ENCODE measurements around the gene SPEM1. TPM values are rescaled to one million over a fixed set of nuclear protein-coding genes. Genes with fewer than 3 reads are reported as not detected.
A peak's percentile ranks its signal among the peaks of the same experiment; 100 is the strongest.

The SPEM1 gene
- total RNA-seq, 1 experiment from 2014 or later: not detected

GRCh38 chr17:7393613-7394451 is 26.3 kb upstream of the SPEM1 start:
- no peak for DNase-seq
- H3K27me3 ChIP-seq: no peaks in the 10 kb centered on the region
- peak overlapping the region; percentile 67 for H3K4me3 ChIP-seq
- H3K9me3 ChIP-seq: no peaks in the 10 kb centered on the region
- no peaks in the 10 kb centered on the region for H3K36me3 ChIP-seq

- DNase-seq: peak; percentile 87
- H3K36me3 ChIP-seq: no peaks in the 10 kb centered on the region
- no peaks in the 10 kb centered on the region for H3K9me3 ChIP-seq
- H3K4me3 ChIP-seq: peak within 1 kb of the TSS; percentile 67
- H3K27me3 ChIP-seq: no peaks in the 10 kb centered on the region
Measured at GRCh38 chr17:7394452-7395191, 25.5 kb upstream of the SPEM1 start, which contains the start of gene PLSCR3. PLSCR3 (minus strand) TSS chr17:7394525; CDS start chr17:7394110, 415 bp downstream.

DNA sequence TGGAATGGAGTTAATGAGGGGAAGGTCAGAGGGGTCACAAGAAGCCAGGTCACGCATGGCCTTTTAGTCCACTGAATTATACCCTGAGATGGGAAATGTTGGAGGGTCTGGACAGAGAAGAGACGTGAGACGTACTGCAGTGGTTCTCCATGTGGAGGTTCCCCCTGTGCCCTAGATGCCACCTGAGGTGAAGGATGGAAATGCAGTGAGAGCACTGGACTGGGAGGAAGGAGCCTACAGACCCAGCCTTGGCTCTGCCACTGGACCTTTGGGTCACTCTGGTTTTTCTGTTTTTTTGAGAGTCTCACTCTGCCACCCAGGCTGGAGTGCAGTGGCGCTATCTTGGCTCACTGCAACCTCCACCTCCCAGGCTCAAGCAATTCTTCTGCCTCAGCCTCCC is 24.0 kb upstream of the SPEM1 start:
- no peak overlapping the region for H3K4me3 ChIP-seq
- H3K27me3 ChIP-seq: no peaks in the 10 kb centered on the region
- H3K36me3 ChIP-seq: no peaks in the 10 kb centered on the region
- no peaks in the 10 kb centered on the region for H3K9me3 ChIP-seq
- no peak for DNase-seq

GRCh38 chr17:7398612-7399011 is 21.5 kb upstream of the SPEM1 start:
- Histone ChIP-seq H3K9me3 (no peaks in the 10 kb centered on the region), H3K36me3 (no peaks in the 10 kb centered on the region), H3K4me3 (no peak overlapping the region), H3K27me3 (no peaks in the 10 kb centered on the region)
- DNase-seq: no peak

- no peaks in the 10 kb centered on the region for H3K9me3 ChIP-seq
- H3K4me3 ChIP-seq: peak overlapping the region; percentile 57
- H3K36me3 ChIP-seq: no peaks in the 10 kb centered on the region
- no peak for DNase-seq
- no peaks in the 10 kb centered on the region for H3K27me3 ChIP-seq
Measured at GRCh38 chr17:7403043-7403726, 16.9 kb upstream of the SPEM1 start.

GRCh38 chr17:7403727-7403976 is 16.5 kb upstream of the SPEM1 start:
- Histone ChIP-seq H3K27me3 (no peaks in the 10 kb centered on the region), H3K4me3 (peak overlapping the region; percentile 57), H3K9me3 (no peaks in the 10 kb centered on the region), H3K36me3 (no peaks in the 10 kb centered on the region; the same call in 1 of the 2 replicates)
- no peak for DNase-seq

GRCh38 chr17:7403977-7404736 is 16.0 kb upstream of the SPEM1 start, which contains the start of gene TMEM256:
TMEM256 (minus strand) TSS chr17:7404097; CDS start chr17:7404084, 13 bp downstream.
- no peaks in the 10 kb centered on the region for H3K9me3 ChIP-seq
- H3K4me3 ChIP-seq: peak within 1 kb of the TSS; percentile 57
- peak; percentile 96 for DNase-seq
- H3K27me3 ChIP-seq: no peaks in the 10 kb centered on the region
- no peaks in the 10 kb centered on the region; the same call in 1 of the 2 replicates for H3K36me3 ChIP-seq

GRCh38 chr17:7404737-7405349 is 15.3 kb upstream of the SPEM1 start:
- H3K4me3 ChIP-seq: peak overlapping the region; percentile 57
- H3K9me3 ChIP-seq: no peaks in the 10 kb centered on the region
- no peak for DNase-seq
- H3K36me3 ChIP-seq: no peaks in the 10 kb centered on the region; the same call in 1 of the 2 replicates
- no peaks in the 10 kb centered on the region for H3K27me3 ChIP-seq

DNA sequence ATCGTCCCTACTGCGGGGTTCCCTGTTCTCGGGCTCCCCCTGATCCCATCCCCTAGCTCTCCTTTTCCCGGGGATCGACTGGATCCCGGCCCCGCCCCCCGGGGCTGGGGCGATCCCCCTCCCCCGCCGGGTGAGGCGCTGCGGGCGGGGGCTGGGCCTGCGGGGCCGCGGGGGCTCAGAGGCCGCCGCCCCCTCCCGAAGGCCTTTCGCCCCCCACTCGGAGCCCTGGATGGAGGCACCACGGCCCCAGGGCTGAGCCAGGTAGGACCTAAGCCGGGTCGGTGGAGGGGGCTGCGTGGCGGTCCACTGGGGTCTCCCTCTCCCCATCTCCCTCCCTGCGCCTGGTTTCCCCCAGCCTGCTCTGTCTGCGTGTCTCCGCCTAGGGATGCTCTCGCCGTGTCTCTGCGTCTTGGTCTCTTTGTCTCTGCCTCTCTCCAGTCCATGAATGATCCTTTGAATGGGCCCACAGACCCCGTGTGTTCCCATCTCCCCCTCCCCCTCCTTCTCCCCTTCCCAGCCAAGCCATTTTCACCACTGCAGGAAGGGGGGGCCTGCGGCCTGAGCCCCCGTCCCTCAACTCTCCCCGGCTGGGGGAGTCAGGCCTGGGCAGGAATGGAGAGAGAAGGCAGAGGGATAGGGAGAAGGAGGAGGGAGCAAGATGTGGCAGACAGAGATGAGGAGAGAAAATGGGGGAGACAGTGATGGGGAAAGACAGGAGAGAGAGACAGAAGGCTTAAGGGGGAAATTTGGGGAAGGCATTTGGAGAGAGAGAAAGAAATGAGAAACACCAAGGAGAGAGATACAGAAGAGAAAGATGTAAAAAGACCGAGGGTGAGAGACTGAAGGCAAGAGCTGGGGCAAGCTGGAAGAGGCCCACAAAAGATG is 14.5 kb upstream of the SPEM1 start:
- no peak for DNase-seq
- no peaks in the 10 kb centered on the region for H3K9me3 ChIP-seq
- H3K4me3 ChIP-seq: peak overlapping the region; percentile 57
- H3K27me3 ChIP-seq: no peaks in the 10 kb centered on the region
- no peaks in the 10 kb centered on the region; the same call in 1 of the 2 replicates for H3K36me3 ChIP-seq

DNA sequence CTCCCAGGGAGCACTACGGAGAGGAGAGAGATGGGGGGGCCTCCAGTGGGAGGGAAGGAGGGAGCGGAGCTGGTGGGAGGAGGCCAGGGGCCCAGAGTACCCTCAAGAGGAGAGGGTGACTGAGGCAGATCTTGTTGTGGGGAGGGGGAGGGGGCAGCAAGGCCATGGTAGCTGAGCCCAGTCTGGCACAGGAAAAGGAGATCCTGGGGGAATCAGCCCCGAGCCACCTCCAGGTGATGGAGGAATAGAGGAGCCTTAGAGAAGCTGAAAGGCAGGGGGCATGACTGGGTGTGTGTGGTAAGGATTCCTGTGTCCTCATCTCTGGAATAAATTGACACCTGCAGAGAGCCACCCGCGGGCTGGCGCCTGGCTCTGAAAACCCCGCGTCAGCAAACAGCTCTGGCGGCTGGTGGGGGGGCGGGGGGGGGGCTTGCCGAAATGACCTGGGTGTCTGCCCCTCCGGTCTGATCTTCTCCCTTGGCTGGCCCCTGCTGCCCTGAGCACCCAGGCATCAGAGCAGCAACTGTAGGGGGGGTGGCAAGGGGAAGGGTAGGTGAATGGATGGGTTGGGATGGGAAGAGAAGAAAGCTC is 13.8 kb upstream of the SPEM1 start:
- Histone ChIP-seq H3K9me3 (no peaks in the 10 kb centered on the region), H3K4me3 (no peak overlapping the region), H3K27me3 (no peaks in the 10 kb centered on the region), H3K36me3 (no peaks in the 10 kb centered on the region; the same call in 1 of the 2 replicates)
- DNase-seq: no peak

DNA sequence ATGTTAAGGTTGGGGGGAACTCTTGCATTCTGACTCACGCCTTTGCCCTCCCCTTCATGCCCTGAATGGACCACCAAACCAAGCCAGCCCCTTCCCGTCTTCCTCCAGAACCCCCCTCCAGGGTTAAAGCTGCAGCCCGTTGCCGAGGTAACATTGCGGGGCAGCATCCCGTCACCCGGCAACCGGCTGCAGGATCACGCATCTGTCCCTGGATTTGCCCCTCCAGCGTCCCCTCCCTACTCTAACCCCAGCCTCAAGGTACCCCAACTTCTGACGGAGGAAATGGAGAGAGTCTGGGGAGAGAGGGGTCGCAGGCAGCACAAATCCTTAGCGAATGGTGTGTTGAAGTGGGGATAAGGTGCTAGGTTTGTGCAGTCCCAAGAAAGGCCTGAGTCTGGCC is 13.0 kb upstream of the SPEM1 start:
- H3K36me3 ChIP-seq: no peaks in the 10 kb centered on the region; the same call in 1 of the 2 replicates
- DNase-seq: no peak
- H3K27me3 ChIP-seq: no peaks in the 10 kb centered on the region
- no peak overlapping the region for H3K4me3 ChIP-seq
- no peaks in the 10 kb centered on the region for H3K9me3 ChIP-seq

DNA sequence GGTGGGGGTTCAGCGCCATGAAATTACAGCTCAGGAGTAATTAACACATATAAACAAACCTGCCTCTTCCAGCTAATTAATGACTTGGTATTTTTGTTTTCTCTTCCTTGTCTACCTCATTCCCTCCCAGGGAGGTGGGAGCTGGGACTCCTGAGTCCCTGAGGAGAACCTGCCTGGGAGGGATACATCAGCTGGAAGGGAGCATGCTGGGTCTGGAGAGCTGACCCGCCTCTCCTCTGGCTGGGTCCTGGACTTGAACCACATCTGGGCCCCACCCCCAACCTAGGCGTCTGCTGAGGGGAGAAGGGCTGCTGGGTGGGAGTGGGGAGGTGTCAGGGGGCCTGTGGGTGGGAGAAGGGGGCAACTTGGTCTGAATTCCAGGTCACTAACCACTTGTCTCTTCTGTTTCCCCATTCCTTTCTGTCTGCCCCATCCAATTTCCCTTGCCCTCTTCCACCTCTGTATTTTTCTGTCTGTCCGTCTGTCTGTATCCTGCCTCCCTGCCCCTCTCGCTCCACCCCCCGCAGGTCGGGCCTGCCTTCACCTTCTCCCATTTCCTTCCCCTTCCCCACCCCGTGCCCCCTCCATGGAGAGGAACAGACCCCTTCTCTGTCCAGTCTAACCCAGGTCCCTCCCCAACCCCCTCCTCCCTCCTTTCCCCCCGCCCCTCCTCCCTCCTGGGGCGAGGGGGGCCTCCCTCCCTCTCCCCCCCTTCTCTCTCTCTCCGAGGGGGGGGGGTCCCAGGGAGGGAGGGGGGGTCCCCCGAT is 12.5 kb upstream of the SPEM1 start, which contains the start of gene NLGN2:
TSS of gene NLGN2 (plus strand) at position 361 of the 767 bp plus-strand sequence. CDS start 411 bp downstream, outside the sequence.
- Histone ChIP-seq H3K9me3 (no peaks in the 10 kb centered on the region), H3K4me3 (no peak within 1 kb of the TSS), H3K27me3 (no peaks in the 10 kb centered on the region), H3K36me3 (no peaks in the 10 kb centered on the region; the same call in 1 of the 2 replicates)
- no peak for DNase-seq

DNA sequence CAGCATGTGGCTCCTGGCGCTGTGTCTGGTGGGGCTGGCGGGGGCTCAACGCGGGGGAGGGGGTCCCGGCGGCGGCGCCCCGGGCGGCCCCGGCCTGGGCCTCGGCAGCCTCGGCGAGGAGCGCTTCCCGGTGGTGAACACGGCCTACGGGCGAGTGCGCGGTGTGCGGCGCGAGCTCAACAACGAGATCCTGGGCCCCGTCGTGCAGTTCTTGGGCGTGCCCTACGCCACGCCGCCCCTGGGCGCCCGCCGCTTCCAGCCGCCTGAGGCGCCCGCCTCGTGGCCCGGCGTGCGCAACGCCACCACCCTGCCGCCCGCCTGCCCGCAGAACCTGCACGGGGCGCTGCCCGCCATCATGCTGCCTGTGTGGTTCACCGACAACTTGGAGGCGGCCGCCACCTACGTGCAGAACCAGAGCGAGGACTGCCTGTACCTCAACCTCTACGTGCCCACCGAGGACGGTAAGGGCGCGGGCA is 11.8 kb upstream of the SPEM1 start:
- Histone ChIP-seq H3K27me3 (no peaks in the 10 kb centered on the region), H3K9me3 (no peaks in the 10 kb centered on the region), H3K4me3 (no peak overlapping the region), H3K36me3 (no peaks in the 10 kb centered on the region; the same call in 1 of the 2 replicates)
- DNase-seq: no peak

- Histone ChIP-seq H3K4me3 (no peak overlapping the region), H3K36me3 (no peaks in the 10 kb centered on the region; the same call in 1 of the 2 replicates), H3K9me3 (no peaks in the 10 kb centered on the region), H3K27me3 (no peaks in the 10 kb centered on the region)
- no peak for DNase-seq
Measured at GRCh38 chr17:7408863-7409262, 11.3 kb upstream of the SPEM1 start.
